Ectodermal cell (in vitro differentiated cells): ENCODE measurements around the gene TRIML1.

Experiments used
- H3K27ac ChIP-seq: 2 replicates; pipeline ENCODE4 v1.7.0; 2013; ENCODE audit warnings: mild to moderate bottlenecking, low read depth, low read length; ENCODE audit not compliant: insufficient read depth, poor library complexity, severe bottlenecking
- H3K27me3 ChIP-seq: 2 replicates; pipeline ENCODE4 v1.7.0; 2013; ENCODE audit warnings: mild to moderate bottlenecking, low read length; ENCODE audit not compliant: insufficient read depth, control insufficient read depth, poor library complexity, severe bottlenecking
- H3K36me3 ChIP-seq: one replicate; pipeline ENCODE4 v1.7.0; 2013; ENCODE audit warnings: low read length; ENCODE audit not compliant: control insufficient read depth, insufficient read depth
- H3K4me1 ChIP-seq: one replicate; pipeline ENCODE4 v1.7.0; 2013; ENCODE audit warnings: low read length; ENCODE audit not compliant: control insufficient read depth, insufficient read depth
- H3K4me3 ChIP-seq: 2 replicates; pipeline ENCODE4 v1.7.0; 2013; ENCODE audit warnings: low read depth, low read length, control low read depth; ENCODE audit not compliant: insufficient read depth
- H3K9me3 ChIP-seq: 2 replicates; pipeline ENCODE4 v1.7.0; 2013; ENCODE audit warnings: mild to moderate bottlenecking, low read length, moderate library complexity; ENCODE audit not compliant: control insufficient read depth
- WGBS, 2 experiments: methylation state at CpG; one replicate each; pipeline ENCODE4 v1.1.7; 2013; ENCODE audit warnings: missing lambda C conversion rate in 2 of 2; 5-methylcytosine and 5-hydroxymethylcytosine counted together

Gene TRIML1

DNA sequence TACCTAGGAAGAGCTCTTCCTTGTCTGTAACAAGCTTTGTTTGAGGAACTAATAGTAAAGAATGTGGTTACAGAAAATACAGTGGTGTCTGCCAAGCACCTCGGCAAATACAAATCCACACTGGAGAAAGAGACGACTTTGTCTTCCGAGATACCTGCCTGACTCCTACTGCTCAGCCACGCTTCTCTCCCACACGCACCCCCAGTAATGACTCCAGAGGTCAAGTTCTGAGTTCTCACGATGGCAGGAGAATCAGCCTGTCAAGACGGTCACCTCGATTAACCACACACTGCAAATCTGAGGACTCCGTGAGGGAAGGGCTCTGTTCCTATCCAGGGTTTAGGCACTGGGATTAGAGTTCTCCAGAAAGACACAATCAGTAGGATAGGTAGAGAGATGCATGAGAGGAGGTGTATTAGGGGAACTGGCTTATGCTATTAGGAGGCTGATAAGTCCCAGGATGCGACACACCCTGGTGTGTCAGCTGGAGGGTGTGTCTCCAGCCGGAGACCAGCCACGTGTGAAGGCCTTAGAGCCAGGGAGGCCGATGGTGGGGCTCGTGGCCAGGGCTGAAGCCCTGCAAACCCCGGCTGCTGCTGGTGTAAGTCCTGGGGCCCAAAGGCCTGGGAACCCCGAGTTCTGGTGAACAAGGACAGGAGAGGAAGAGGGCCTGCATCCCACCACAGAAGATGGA is 21.5 kb upstream of the TRIML1 start:
- Histone ChIP-seq H3K27me3 (no peaks in the 10 kb centered on the region), H3K4me3 (no peak overlapping the region), H3K36me3 (no peaks in the 10 kb centered on the region), H3K27ac (no peak overlapping the region), H3K9me3 (no peaks in the 10 kb centered on the region), H3K4me1 (no peaks in the 10 kb centered on the region)
- WGBS, 2 experiments = 90 to 92% methylated on average over 16 of the region's 16 CpGs

DNA sequence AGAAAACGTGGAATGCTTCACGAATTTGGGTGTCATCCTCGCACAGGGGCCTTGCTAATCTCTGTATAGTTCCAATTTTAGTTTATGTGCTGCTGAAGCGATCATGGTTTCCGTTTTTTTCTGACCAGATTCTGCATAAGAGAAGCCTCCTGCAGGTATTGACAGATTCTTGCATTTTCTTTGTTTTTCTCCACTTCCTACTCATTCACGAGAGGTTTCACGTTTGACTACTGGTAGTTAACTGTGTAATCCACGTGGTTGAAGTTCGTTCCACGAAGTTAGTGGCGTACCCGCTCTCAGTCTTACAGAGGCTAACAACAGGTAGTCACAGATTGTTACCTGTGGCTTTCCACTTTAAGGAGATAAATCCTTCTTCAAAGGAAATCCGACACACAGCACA is 17.7 kb upstream of the TRIML1 start:
- no peaks in the 10 kb centered on the region for H3K36me3 ChIP-seq
- H3K4me3 ChIP-seq = no peak overlapping the region
- no peaks in the 10 kb centered on the region for H3K27me3 ChIP-seq
- WGBS, 2 experiments = 41 to 46% methylated on average over 13 of the region's 13 CpGs
- no peak overlapping the region for H3K27ac ChIP-seq
- no peaks in the 10 kb centered on the region for H3K9me3 ChIP-seq
- H3K4me1 ChIP-seq = no peaks in the 10 kb centered on the region

DNA sequence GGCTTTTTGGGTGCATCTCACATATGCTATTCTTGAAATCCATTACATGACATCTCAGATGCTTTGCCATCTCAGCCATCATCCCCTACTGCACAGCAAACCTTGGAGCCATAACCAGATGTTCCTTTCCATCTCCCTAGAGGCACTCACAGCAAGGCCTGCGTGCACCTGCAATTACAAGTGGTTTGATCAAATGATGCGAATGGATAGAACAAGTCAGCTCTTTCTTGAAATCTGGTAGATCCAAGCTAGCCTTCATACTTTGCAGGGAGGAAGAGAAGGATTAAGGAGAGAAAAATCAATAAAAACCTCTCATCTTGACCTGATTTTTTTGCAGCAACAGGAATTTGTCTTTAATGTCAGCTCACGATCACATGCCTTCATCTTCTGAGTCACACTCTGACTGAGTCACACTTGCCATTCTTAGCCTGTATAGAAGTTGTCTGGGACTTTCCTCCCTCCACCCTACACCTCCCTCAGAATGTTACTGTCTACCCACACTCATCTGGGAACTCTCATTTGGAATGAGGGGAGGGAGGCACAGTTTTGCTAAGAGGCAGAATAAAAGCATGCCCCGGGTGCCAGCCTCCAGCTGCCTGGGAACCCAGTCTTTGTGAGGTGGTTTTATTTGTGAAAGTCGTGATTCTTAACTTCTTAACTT is 11.9 kb upstream of the TRIML1 start:
- Histone ChIP-seq H3K9me3 (no peaks in the 10 kb centered on the region), H3K27me3 (no peaks in the 10 kb centered on the region), H3K36me3 (no peaks in the 10 kb centered on the region), H3K4me1 (no peaks in the 10 kb centered on the region), H3K4me3 (no peak overlapping the region), H3K27ac (no peak overlapping the region)
- 93 to 96% methylated on average over 5 of the region's 5 CpGs for WGBS, 2 experiments

DNA sequence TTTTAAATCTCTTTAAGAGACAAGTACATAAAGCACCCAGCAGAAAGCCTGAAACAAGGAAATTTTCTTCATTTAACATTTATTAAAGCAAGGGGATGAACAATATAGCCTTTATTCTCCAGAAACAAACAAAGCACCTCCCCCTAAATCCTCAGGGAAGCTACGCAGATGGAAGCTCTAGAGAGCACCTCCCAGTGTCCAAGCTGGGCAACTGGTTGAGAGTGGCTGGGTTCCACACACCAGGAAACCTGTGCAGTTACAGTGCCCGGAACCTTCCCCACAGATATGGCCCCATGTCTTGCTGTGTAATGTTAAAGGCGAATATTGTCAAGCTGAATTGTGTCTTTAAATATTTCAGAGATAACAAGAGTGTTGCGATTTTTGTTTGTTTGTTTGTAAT is 8.9 kb upstream of the TRIML1 start:
- WGBS, 2 experiments = 89% methylated on average over 4 of the region's 4 CpGs
- Histone ChIP-seq H3K4me1 (no peaks in the 10 kb centered on the region), H3K27ac (no peak overlapping the region), H3K27me3 (no peaks in the 10 kb centered on the region), H3K9me3 (no peaks in the 10 kb centered on the region), H3K36me3 (no peaks in the 10 kb centered on the region), H3K4me3 (no peak overlapping the region)

DNA sequence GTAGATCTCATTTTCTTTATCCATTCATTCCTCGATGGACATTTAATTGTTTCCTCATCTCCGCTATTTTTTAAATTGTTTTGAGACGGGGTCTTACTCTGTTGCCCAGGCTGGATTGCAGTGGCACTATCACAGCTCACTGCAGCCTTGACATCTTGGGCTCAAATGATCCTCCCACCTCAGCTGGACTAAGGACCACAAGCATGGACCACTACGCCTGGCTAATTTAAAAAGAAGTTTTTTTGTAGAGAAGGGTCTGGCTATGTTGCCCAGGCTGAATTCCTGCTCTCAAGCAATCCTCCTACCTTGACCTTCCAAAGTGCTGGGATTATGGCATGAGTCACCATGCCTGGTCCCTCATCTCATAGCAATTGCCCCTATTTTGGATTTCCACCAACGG is 7.0 kb upstream of the TRIML1 start:
- Histone ChIP-seq H3K4me1 (no peaks in the 10 kb centered on the region), H3K36me3 (no peaks in the 10 kb centered on the region), H3K27me3 (no peaks in the 10 kb centered on the region), H3K27ac (no peak overlapping the region), H3K9me3 (no peaks in the 10 kb centered on the region), H3K4me3 (no peak overlapping the region)
- 98 to 99% methylated on average over 5 of the region's 5 CpGs for WGBS, 2 experiments

DNA sequence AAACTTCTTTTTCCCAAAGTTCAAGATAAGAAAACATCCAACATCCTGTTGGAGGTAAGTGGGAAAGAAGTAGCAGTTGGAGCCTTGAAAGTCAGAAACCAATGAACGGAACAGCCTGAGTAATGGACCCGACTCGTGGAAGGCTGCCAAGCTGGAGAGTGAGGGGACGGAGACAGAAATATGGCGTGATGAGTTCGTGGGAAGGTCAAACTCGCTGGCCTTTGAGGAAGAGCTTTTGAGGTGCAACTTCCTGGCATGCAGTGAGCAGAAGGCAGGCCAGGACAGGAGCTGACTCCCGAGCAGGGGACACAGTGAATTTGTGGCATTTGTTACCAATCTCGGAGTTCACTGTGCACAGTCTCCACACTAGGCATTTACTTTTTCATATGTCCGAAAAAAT is 1.0 kb upstream of the TRIML1 start:
- no peaks in the 10 kb centered on the region for H3K9me3 ChIP-seq
- H3K4me3 ChIP-seq = no peak overlapping the region
- no peaks in the 10 kb centered on the region for H3K36me3 ChIP-seq
- no peaks in the 10 kb centered on the region for H3K27me3 ChIP-seq
- no peaks in the 10 kb centered on the region for H3K4me1 ChIP-seq
- WGBS, 2 experiments = 93 to 95% methylated on average over 10 of the region's 10 CpGs
- H3K27ac ChIP-seq = no peak overlapping the region

DNA sequence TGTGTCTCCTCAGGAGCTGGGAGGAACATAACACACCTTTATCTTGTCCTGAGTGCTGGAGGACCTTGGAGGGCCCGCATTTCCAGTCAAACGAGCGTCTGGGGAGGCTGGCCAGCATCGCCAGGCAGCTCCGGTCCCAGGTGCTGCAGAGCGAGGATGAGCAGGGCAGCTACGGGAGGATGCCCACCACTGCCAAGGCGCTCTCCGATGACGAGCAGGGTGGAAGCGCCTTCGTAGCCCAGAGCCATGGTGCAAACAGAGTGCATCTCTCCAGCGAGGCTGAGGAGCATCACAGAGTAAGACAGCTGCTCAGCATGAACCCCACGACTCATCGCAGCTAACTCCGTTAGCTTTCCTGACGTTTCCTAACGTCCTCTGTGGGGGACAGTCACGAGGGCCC is 430 bp downstream of the TRIML1 start:
- H3K4me3 ChIP-seq = no peak overlapping the region
- H3K9me3 ChIP-seq = no peaks in the 10 kb centered on the region
- no peaks in the 10 kb centered on the region for H3K4me1 ChIP-seq
- WGBS, 2 experiments = 84 to 85% methylated on average over 19 of the region's 19 CpGs
- no peak overlapping the region for H3K27ac ChIP-seq
- H3K27me3 ChIP-seq = no peaks in the 10 kb centered on the region
- no peaks in the 10 kb centered on the region for H3K36me3 ChIP-seq

DNA sequence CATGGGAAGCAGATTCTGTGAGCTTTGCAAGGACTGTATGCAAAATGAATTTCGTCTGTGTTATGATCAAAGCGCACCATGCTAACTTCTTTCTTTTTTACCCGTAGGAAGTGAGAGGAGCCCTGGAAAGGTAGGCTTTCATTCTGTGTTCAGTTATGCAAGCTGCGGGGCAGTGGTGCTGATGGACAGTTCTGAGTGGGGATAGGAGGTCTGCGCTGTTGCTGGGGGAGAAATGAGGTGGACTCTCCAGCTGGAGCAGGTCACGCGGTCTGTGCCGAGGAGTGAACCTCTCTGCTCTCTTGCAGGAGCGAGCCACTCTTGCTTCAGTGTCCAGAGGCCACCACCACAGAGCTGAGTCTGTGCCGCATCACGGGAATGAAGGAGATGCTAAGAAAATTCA is 4.5 kb downstream of the TRIML1 start:
- H3K27me3 ChIP-seq = no peaks in the 10 kb centered on the region
- no peaks in the 10 kb centered on the region for H3K4me1 ChIP-seq
- no peak overlapping the region for H3K4me3 ChIP-seq
- WGBS, 2 experiments = 92 to 96% methylated on average over 11 of the region's 11 CpGs
- H3K9me3 ChIP-seq = no peaks in the 10 kb centered on the region
- no peaks in the 10 kb centered on the region for H3K36me3 ChIP-seq
- H3K27ac ChIP-seq = no peak overlapping the region

DNA sequence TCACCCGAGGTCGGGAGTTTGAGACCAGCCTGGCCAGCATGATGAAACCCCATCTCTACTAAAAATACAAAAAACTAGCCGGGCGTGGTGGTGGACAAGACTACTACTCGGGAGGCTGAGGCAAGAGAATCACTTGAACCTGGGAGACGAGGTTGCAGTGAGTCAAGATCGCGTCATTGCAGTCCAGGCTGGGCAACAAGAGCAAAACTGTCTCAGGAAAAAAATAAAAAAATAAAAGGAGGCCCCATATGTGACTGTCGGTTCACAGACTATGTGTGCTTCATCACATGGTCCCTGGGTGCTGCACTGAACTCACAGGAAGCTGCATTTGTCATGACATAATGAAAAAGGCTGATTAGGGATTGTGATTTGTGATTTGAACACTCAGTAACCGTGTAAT is 6.4 kb downstream of the TRIML1 start:
- no peak overlapping the region for H3K27ac ChIP-seq
- WGBS, 2 experiments = 83 to 90% methylated on average over 10 of the region's 10 CpGs

DNA sequence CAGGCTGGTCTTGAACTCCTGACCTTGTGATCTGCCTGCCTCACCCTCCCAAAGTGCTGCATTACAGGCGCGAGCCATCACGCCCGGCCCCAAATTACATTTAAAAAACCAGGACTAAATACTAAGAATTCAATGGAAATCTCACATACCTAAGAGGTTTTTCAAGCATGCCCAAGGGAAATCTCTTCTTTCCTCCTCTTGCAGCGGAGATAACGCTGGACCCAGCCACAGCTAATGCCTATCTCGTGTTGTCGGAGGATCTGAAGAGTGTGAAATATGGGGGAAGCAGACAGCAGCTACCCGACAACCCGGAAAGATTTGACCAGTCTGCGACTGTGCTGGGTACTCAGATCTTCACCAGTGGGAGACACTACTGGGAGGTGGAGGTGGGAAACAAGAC is 7.4 kb downstream of the TRIML1 start:
- Histone ChIP-seq H3K27ac (no peak overlapping the region), H3K9me3 (no peaks in the 10 kb centered on the region), H3K4me1 (no peaks in the 10 kb centered on the region), H3K4me3 (no peak overlapping the region), H3K27me3 (no peaks in the 10 kb centered on the region), H3K36me3 (no peaks in the 10 kb centered on the region)
- WGBS, 2 experiments = 95 to 97% methylated on average over 11 of the region's 11 CpGs

More for the DNA sequence above, 6.4 kb downstream of the TRIML1 start:
- no peaks in the 10 kb centered on the region for H3K4me1 ChIP-seq
- no peak overlapping the region for H3K4me3 ChIP-seq
- H3K36me3 ChIP-seq = no peaks in the 10 kb centered on the region
- no peaks in the 10 kb centered on the region for H3K9me3 ChIP-seq
- no peaks in the 10 kb centered on the region for H3K27me3 ChIP-seq
